ENCODE results near the gene KRT35. TPM values are rescaled to one million over a fixed set of nuclear protein-coding genes. Genes with fewer than 3 reads are reported as not detected.

KRT35 gene
- total and polyA plus RNA-seq, 2 of the 13 experiments (the other 11 are each of a cell fraction or from before 2014, with no cell fraction given) = not detected

- Histone ChIP-seq H3K79me2 (ENCODE audit: insufficient read depth, low read length) (no peaks in the 10 kb centered on the region), H3K27ac (ENCODE audit: extremely low read length, insufficient read depth, low read length) (no peak within 1 kb of the TSS), H3K36me3 (replicated peaks in 1 of 2; ENCODE audit: control insufficient read depth in 1 of 2, insufficient read depth in 2 of 2, low read length in 2 of 2) (no peaks in the 10 kb centered on the region; a peak in 1 of 5 replicates), H3K9me3 (ENCODE audit: low read length) (no peaks in the 10 kb centered on the region), H3K4me2 (ENCODE audit: low read depth, low read length) (peak within 1 kb of the TSS; percentile 46), H3K4me3 (replicated peaks in 1 of 3; ENCODE audit: insufficient read depth in 1 of 3, low read depth in 2 of 3, low read length in 3 of 3) (no peak within 1 kb of the TSS; a peak in 1 of 6 replicates), H3K4me1 (ENCODE audit: insufficient read depth, low read length) (peaks cover 49% of the 10 kb centered on the region), H3K27me3 (ENCODE audit: control insufficient read depth in 1 of 2, insufficient read depth in 2 of 2, low read length in 2 of 2) (peaks cover 1 to 3% of the 10 kb centered on the region in 2 experiments; a peak in 3 of 5 replicates), H3K9ac (ENCODE audit: insufficient read depth, low read depth, low read length) (no peak within 1 kb of the TSS), H4K20me1 (ENCODE audit: insufficient read depth, low read length) (no peaks in the 10 kb centered on the region), H2AFZ (ENCODE audit: low read length) (no peak within 1 kb of the TSS)
- ChIA-PET POLR2A (no interaction called here), CTCF (ENCODE audit: low intra/inter-chr PET ratio, low total read pairs) (no interaction called here)
- in situ Hi-C loops (cut with HindIII; ENCODE audit: extremely low pct_ligation_motif_present, low pct_unique_long_range_greater_than_20kb) (no loop called here), intact Hi-C loops (cut with micrococcal nuclease; ENCODE audit: unreplicated experiment) (no loop called here)
- no TSS peak for BruUV-seq (replicated peaks)
- WGBS (ENCODE audit: low lambda C conversion rate) = 15% methylated on average over 8 of the region's 8 CpGs
- DNase-seq (ENCODE audit: low spot score) = no peak
- TF ChIP-seq NFE2L2 (IDR thresholded peaks at IDR 0.05; ENCODE audit: low read length) (no peak), ZFX (CRISPR knock-in tag; IDR thresholded peaks at IDR 0.05; ENCODE audit: low read depth) (peak; percentile 26; the same call in 1 of the 2 replicates), CTCF (CRISPR knock-in tag; IDR thresholded peaks at IDR 0.05) (peak; percentile 37; the same call in 1 of the 2 replicates)
- peak; percentile 26 for FAIRE-seq
- ATAC-seq = peak; percentile 48
Measured at GRCh38 chr17:41518789-41519449, 38.0 kb upstream of the KRT35 start, which contains the start of gene KRT15. KRT15 (minus strand) TSS chr17:41518890; CDS start chr17:41518827, 63 bp downstream.

DNA sequence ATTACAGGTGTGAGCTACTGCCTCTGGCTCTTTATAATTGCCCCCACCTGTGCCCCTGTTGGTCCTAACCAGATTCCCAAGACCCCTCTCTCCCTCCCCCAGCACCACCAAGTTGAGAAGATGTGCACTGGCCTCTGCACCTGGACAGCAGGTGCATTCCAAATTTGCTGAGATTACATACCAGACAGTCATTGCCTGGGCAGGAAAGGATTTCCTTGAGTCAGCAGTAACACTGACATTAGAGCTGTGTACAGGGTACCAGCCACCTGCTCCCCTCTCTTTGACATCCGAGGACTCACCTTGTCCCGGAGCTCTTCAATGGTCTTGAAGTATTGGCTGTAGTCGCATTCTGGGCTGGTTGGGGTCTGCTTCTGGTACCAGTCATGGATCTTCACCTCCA lies 37.1 kb upstream of the KRT35 start:
- ATAC-seq (no peak), FAIRE-seq (no peak), DNase-seq (ENCODE audit: low spot score) (no peak)
- Histone ChIP-seq H3K4me1 (ENCODE audit: insufficient read depth, low read length) (peaks cover 40% of the 10 kb centered on the region), H3K9ac (ENCODE audit: insufficient read depth, low read depth, low read length) (no peak overlapping the region), H3K27ac (ENCODE audit: extremely low read length, insufficient read depth, low read length) (no peak overlapping the region), H3K4me3 (replicated peaks in 1 of 3; ENCODE audit: insufficient read depth in 1 of 3, low read depth in 2 of 3, low read length in 3 of 3) (no peak overlapping the region), H4K20me1 (ENCODE audit: insufficient read depth, low read length) (no peaks in the 10 kb centered on the region), H3K36me3 (replicated peaks in 1 of 2; ENCODE audit: control insufficient read depth in 1 of 2, insufficient read depth in 2 of 2, low read length in 2 of 2) (no peaks in the 10 kb centered on the region), H2AFZ (ENCODE audit: low read length) (no peak overlapping the region), H3K4me2 (ENCODE audit: low read depth, low read length) (no peak overlapping the region), H3K9me3 (ENCODE audit: low read length) (no peaks in the 10 kb centered on the region), H3K79me2 (ENCODE audit: insufficient read depth, low read length) (no peaks in the 10 kb centered on the region), H3K27me3 (ENCODE audit: control insufficient read depth in 1 of 2, insufficient read depth in 2 of 2, low read length in 2 of 2) (peaks cover 1 to 3% of the 10 kb centered on the region in 2 experiments; a peak in 3 of 5 replicates)
- 76% methylated on average over 3 of the region's 3 CpGs for WGBS (ENCODE audit: low lambda C conversion rate)
- intact Hi-C loops (cut with micrococcal nuclease; ENCODE audit: unreplicated experiment) = no loop called here
- ChIA-PET POLR2A (interaction anchor here (0.9 kb wide), 1 partner anchor 11 kb away, joined by 3 read pairs; no protein-coding TSS in a partner anchor), CTCF (ENCODE audit: low intra/inter-chr PET ratio, low total read pairs) (no interaction called here)
- in situ Hi-C loops (cut with HindIII; ENCODE audit: extremely low pct_ligation_motif_present, low pct_unique_long_range_greater_than_20kb) = no loop called here
- BruUV-seq (replicated peaks) = no TSS peak
- TF ChIP-seq MAFF (IDR thresholded peaks at IDR 0.05; ENCODE audit: low read depth, low read length) (peak; percentile 56; the same call in 1 of the 2 replicates), ZBTB4 (CRISPR knock-in tag; IDR thresholded peaks at IDR 0.05; ENCODE audit: borderline replicate concordance) (no peak), MAFK (conservative IDR thresholded peaks at IDR 0.05 in 1 of 2, IDR thresholded peaks at IDR 0.05 in 1 of 2; ENCODE audit: low read length in 2 of 2) (peak; percentile 72 to 79), ELK4 (CRISPR knock-in tag; IDR thresholded peaks at IDR 0.05; ENCODE audit: borderline replicate concordance) (no peak), NKX3-1 (CRISPR knock-in tag; IDR thresholded peaks at IDR 0.05) (no peak)
- TF ChIP-seq, protein P1, sequence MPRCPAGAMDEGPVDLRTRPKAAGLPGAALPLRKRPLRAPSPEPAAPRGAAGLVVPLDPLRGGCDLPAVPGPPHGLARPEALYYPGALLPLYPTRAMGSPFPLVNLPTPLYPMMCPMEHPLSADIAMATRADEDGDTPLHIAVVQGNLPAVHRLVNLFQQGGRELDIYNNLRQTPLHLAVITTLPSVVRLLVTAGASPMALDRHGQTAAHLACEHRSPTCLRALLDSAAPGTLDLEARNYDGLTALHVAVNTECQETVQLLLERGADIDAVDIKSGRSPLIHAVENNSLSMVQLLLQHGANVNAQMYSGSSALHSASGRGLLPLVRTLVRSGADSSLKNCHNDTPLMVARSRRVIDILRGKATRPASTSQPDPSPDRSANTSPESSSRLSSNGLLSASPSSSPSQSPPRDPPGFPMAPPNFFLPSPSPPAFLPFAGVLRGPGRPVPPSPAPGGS (CRISPR knock-in tag; IDR thresholded peaks at IDR 0.05) = no peak
